PC-3 (cell line): ENCODE measurements around the gene PCBP3.

Experiments
- EZH2phosphoT487 ChIP-seq: fragments of 300-600 bp; sonication (generic); IDR thresholded peaks from 2 replicates; pipeline ENCODE4 v1.6.1; 2018; ENCODE audit warnings: mild to moderate bottlenecking, antibody characterized with exemption, low read length, borderline replicate concordance
- TF ChIP-seq, protein P1 (sequence below): fragments of 300-600 bp; sonication (generic); conservative IDR thresholded peaks from 2 replicates; pipeline ENCODE4 v1.5.1; 2017; ENCODE audit warnings: antibody characterized with exemption, low read depth, mild to moderate bottlenecking, low read length

DNA sequence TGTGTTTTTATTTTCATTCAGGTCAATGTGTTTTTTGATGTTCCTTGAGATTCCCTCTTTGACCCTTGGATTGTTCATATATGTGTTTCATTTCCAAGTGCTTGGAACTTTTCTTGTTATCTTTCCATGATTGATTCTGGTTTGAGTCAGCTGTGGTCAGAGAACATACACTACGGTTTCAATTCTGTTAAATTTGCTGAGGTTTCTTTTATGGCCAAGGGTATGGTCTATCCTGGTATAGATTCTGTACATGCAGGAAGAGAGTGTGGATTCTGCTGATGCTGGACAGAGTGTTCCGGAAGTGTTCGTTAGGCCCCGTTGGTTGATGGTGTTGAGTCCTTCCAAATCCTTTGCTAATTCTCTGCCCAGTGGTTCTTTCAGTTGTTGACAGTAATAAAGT, 239.6 kb downstream of the PCBP3 start:
- TF ChIP-seq, protein P1, sequence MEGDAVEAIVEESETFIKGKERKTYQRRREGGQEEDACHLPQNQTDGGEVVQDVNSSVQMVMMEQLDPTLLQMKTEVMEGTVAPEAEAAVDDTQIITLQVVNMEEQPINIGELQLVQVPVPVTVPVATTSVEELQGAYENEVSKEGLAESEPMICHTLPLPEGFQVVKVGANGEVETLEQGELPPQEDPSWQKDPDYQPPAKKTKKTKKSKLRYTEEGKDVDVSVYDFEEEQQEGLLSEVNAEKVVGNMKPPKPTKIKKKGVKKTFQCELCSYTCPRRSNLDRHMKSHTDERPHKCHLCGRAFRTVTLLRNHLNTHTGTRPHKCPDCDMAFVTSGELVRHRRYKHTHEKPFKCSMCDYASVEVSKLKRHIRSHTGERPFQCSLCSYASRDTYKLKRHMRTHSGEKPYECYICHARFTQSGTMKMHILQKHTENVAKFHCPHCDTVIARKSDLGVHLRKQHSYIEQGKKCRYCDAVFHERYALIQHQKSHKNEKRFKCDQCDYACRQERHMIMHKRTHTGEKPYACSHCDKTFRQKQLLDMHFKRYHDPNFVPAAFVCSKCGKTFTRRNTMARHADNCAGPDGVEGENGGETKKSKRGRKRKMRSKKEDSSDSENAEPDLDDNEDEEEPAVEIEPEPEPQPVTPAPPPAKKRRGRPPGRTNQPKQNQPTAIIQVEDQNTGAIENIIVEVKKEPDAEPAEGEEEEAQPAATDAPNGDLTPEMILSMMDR = no peak
- TF ChIP-seq EZH2phosphoT487 = no peak
